ENCODE measurements around the gene PKD1L1. TPM values are rescaled to one million over a fixed set of nuclear protein-coding genes. Genes with fewer than 3 reads are reported as not detected.

PKD1L1 gene
- total RNA-seq, 1 experiment from 2014 or later = 0.24 TPM

DNA sequence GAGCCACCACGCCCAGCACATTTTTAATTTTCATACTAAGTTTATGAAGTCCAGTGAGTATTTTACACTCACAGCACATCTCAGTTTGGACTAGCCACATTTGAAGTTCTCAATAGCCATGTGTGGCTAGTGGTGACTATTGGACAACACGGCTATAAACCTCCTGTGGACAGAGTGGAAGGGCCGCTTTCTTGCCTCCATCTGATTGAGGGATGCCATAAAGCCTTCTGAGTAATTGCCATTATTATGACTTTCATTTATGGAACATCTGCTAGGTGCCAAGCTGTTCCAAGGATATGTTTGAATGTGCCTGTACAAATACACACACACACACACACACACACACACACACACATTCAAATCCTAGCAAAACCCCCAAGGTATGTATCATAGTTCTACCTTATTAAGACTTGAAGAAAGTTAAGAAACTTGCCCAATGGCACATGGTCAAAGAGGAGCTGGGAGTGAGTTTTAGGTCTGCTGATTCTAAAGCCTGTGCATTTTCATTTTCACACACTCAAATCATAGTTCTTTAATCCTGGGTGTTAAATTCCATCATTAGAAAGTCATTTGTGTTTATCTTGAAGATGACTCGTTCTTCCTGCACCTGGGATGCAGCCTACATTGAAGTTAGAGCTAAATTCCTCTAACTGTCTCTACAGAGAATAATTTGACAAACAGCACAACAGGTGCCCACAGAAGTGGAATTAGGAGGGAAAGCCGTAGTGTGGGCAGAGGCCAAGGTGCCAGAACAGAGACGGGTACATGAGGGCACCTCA lies 143.3 kb downstream of the PKD1L1 start:
- CTCF ChIA-PET = interaction anchor here (1.1 to 1.7 kb wide), 3 partner anchors 22 to 369 kb away, joined by 3 to 4 read pairs (median 4); no protein-coding TSS in a partner anchor

DNA sequence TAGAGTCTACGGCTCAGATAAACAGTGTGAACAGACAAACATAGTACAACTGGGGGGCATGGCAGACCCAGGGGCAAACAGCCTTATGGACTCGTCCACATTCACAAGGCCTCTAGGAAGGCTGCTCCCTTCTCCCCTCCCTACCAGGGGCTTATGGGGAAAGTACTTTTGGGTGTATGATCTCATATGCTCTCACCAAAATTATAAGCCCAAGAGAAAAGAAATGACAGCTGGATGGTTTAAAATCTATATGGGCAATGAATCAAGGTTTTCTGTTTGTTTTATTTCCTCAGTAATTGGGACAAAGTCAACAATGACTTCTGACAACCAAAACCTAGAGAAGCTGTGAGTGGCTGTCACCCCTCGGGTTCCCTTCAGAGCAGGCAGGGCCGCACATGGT lies 144.4 kb downstream of the PKD1L1 start:
- CTCF ChIA-PET = interaction anchor here (0.7 kb wide), 1 partner anchor 199 kb away, joined by 5 read pairs; no protein-coding TSS in a partner anchor
- Mint-ChIP-seq H3K27me3 (ENCODE audit: unreplicated experiment) (no peaks in the 10 kb centered on the region), H3K27ac (ENCODE audit: unreplicated experiment) (no peak overlapping the region), H3K4me3 (ENCODE audit: low read depth, unreplicated experiment) (no peak overlapping the region), H3K4me1 (ENCODE audit: low read depth, unreplicated experiment) (peaks cover 14% of the 10 kb centered on the region), H3K9me3 (ENCODE audit: low read depth, unreplicated experiment) (no peaks in the 10 kb centered on the region), H3K36me3 (ENCODE audit: insufficient read depth, unreplicated experiment) (no peaks in the 10 kb centered on the region)
- no TSS peak for BruUV-seq (replicated peaks)
- intact Hi-C loops (cut with micrococcal nuclease; ENCODE audit: unreplicated experiment) = no loop called here
- DNase-seq = no peak
- TF ChIP-seq, protein P1, sequence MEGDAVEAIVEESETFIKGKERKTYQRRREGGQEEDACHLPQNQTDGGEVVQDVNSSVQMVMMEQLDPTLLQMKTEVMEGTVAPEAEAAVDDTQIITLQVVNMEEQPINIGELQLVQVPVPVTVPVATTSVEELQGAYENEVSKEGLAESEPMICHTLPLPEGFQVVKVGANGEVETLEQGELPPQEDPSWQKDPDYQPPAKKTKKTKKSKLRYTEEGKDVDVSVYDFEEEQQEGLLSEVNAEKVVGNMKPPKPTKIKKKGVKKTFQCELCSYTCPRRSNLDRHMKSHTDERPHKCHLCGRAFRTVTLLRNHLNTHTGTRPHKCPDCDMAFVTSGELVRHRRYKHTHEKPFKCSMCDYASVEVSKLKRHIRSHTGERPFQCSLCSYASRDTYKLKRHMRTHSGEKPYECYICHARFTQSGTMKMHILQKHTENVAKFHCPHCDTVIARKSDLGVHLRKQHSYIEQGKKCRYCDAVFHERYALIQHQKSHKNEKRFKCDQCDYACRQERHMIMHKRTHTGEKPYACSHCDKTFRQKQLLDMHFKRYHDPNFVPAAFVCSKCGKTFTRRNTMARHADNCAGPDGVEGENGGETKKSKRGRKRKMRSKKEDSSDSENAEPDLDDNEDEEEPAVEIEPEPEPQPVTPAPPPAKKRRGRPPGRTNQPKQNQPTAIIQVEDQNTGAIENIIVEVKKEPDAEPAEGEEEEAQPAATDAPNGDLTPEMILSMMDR (IDR thresholded peaks at IDR 0.05; ENCODE audit: unreplicated experiment) = no peak

More for the DNA sequence above, 143.3 kb downstream of the PKD1L1 start:
- Mint-ChIP-seq H3K9me3 (ENCODE audit: low read depth, unreplicated experiment) (no peaks in the 10 kb centered on the region), H3K27ac (ENCODE audit: unreplicated experiment) (peak overlapping the region; percentile 19), H3K4me3 (ENCODE audit: low read depth, unreplicated experiment) (no peak overlapping the region), H3K27me3 (ENCODE audit: unreplicated experiment) (no peaks in the 10 kb centered on the region), H3K36me3 (ENCODE audit: insufficient read depth, unreplicated experiment) (no peaks in the 10 kb centered on the region), H3K4me1 (ENCODE audit: low read depth, unreplicated experiment) (peaks cover 14% of the 10 kb centered on the region)
- intact Hi-C loops (cut with micrococcal nuclease; ENCODE audit: unreplicated experiment) = no loop called here
- TF ChIP-seq, protein P1 (IDR thresholded peaks at IDR 0.05; ENCODE audit: unreplicated experiment) = no peak
- no TSS peak for BruUV-seq (replicated peaks)
- no peak for DNase-seq

DNA sequence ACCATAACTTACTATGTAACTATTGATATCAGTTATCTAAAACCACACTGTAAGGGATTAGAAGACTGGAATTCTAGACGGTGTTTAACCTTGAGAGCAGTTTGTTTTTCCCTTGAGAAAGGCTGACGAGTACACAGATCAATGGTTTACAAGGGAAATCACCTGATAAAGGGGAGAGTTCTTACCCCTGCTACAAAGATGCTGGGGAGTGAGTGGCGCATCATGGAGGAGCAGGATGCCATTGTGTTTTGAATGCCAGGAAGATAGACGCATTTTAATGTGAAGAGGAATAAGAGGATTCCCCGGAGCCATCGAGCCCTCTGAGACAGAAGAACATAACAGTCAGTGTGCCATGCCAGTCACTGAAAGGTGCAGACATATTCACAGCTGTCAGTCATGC lies 145.2 kb downstream of the PKD1L1 start:
- DNase-seq = no peak
- no peak overlapping the region for H3K27ac Mint-ChIP-seq (ENCODE audit: unreplicated experiment)
- no peak overlapping the region for H3K4me3 Mint-ChIP-seq (ENCODE audit: low read depth, unreplicated experiment)
- no TSS peak for BruUV-seq (replicated peaks)
- H3K9me3 Mint-ChIP-seq (ENCODE audit: low read depth, unreplicated experiment) = no peaks in the 10 kb centered on the region
- H3K36me3 Mint-ChIP-seq (ENCODE audit: insufficient read depth, unreplicated experiment) = no peaks in the 10 kb centered on the region
- intact Hi-C loops (cut with micrococcal nuclease; ENCODE audit: unreplicated experiment) = no loop called here
- CTCF ChIA-PET = no interaction called here
- H3K27me3 Mint-ChIP-seq (ENCODE audit: unreplicated experiment) = no peaks in the 10 kb centered on the region
- peaks cover 14% of the 10 kb centered on the region for H3K4me1 Mint-ChIP-seq (ENCODE audit: low read depth, unreplicated experiment)
- TF ChIP-seq, protein P1 (IDR thresholded peaks at IDR 0.05; ENCODE audit: unreplicated experiment) = no peak

DNA sequence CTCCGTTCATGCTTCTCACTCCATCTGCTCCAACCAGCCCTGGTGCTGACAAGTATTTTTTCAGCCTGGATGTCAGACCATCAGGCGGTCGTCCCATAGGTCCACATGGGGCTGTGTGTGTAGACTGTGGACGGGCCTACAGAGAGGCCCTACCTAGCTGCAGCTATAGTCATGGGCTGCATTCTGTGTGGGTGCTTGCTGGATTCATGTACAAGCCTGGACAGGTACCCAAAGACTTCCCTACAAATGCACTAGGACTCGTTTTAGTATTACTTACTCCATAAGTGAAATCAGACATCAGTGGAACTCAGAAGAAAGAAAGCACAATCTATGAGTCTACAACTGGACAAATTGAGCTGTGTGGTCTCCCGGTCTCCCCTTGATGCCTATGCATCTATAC lies 146.8 kb downstream of the PKD1L1 start:
- TF ChIP-seq, protein P1 (IDR thresholded peaks at IDR 0.05; ENCODE audit: unreplicated experiment) = no peak
- Mint-ChIP-seq H3K27me3 (ENCODE audit: unreplicated experiment) (no peaks in the 10 kb centered on the region), H3K4me1 (ENCODE audit: low read depth, unreplicated experiment) (peaks cover 14% of the 10 kb centered on the region), H3K9me3 (ENCODE audit: low read depth, unreplicated experiment) (no peaks in the 10 kb centered on the region), H3K4me3 (ENCODE audit: low read depth, unreplicated experiment) (no peak overlapping the region), H3K36me3 (ENCODE audit: insufficient read depth, unreplicated experiment) (no peaks in the 10 kb centered on the region), H3K27ac (ENCODE audit: unreplicated experiment) (no peak overlapping the region)
- CTCF ChIA-PET = interaction anchor here (0.7 kb wide), 1 partner anchor 615 kb away, joined by 5 read pairs; no protein-coding TSS in a partner anchor
- no peak for DNase-seq
- intact Hi-C loops (cut with micrococcal nuclease; ENCODE audit: unreplicated experiment) = no loop called here
- BruUV-seq (replicated peaks) = no TSS peak

All from Calu3 (cell line).